ENCODE measurements around the gene AGRN.

GRCh38 chr1:1019122-1019999 is 559 bp upstream of the AGRN start:
- TF ChIP-seq, protein P1, sequence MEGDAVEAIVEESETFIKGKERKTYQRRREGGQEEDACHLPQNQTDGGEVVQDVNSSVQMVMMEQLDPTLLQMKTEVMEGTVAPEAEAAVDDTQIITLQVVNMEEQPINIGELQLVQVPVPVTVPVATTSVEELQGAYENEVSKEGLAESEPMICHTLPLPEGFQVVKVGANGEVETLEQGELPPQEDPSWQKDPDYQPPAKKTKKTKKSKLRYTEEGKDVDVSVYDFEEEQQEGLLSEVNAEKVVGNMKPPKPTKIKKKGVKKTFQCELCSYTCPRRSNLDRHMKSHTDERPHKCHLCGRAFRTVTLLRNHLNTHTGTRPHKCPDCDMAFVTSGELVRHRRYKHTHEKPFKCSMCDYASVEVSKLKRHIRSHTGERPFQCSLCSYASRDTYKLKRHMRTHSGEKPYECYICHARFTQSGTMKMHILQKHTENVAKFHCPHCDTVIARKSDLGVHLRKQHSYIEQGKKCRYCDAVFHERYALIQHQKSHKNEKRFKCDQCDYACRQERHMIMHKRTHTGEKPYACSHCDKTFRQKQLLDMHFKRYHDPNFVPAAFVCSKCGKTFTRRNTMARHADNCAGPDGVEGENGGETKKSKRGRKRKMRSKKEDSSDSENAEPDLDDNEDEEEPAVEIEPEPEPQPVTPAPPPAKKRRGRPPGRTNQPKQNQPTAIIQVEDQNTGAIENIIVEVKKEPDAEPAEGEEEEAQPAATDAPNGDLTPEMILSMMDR (IDR thresholded peaks at IDR 0.05; ENCODE audit: low read depth, low read length, missing input control) = peak; percentile 45
- TF ChIP-seq GABPA (IDR thresholded peaks at IDR 0.05 in 1 of 2, conservative IDR thresholded peaks at IDR 0.05 in 1 of 2) (no peak), ZBTB33 (IDR thresholded peaks at IDR 0.05) (no peak), SP1 (IDR thresholded peaks at IDR 0.05) (no peak), JUND (IDR thresholded peaks at IDR 0.05) (no peak), YY1 (IDR thresholded peaks at IDR 0.05) (no peak)
- TF ChIP-seq, protein P2, sequence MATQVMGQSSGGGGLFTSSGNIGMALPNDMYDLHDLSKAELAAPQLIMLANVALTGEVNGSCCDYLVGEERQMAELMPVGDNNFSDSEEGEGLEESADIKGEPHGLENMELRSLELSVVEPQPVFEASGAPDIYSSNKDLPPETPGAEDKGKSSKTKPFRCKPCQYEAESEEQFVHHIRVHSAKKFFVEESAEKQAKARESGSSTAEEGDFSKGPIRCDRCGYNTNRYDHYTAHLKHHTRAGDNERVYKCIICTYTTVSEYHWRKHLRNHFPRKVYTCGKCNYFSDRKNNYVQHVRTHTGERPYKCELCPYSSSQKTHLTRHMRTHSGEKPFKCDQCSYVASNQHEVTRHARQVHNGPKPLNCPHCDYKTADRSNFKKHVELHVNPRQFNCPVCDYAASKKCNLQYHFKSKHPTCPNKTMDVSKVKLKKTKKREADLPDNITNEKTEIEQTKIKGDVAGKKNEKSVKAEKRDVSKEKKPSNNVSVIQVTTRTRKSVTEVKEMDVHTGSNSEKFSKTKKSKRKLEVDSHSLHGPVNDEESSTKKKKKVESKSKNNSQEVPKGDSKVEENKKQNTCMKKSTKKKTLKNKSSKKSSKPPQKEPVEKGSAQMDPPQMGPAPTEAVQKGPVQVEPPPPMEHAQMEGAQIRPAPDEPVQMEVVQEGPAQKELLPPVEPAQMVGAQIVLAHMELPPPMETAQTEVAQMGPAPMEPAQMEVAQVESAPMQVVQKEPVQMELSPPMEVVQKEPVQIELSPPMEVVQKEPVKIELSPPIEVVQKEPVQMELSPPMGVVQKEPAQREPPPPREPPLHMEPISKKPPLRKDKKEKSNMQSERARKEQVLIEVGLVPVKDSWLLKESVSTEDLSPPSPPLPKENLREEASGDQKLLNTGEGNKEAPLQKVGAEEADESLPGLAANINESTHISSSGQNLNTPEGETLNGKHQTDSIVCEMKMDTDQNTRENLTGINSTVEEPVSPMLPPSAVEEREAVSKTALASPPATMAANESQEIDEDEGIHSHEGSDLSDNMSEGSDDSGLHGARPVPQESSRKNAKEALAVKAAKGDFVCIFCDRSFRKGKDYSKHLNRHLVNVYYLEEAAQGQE (IDR thresholded peaks at IDR 0.05) = no peak
